Endothelial cell (in vitro differentiated cells): ENCODE results near the gene ANKIB1. TPM values are rescaled to one million over a fixed set of nuclear protein-coding genes. Genes with fewer than 3 reads are reported as not detected.

Experiments
- DNase-seq: peaks from one replicate; pipeline ENCODE4 v3.0.0; 2021; ENCODE audit warnings: low spot score
- H3K27ac Mint-ChIP-seq: one replicate; pipeline ENCODE4 v1.8.0; 2021; ENCODE audit warnings: mixed read lengths, inconsistent platforms; ENCODE audit not compliant: unreplicated experiment
- H3K27me3 Mint-ChIP-seq: one replicate; pipeline ENCODE4 v1.8.0; 2021; ENCODE audit warnings: mild to moderate bottlenecking, moderate library complexity, mixed read lengths, inconsistent platforms; ENCODE audit not compliant: unreplicated experiment
- H3K36me3 Mint-ChIP-seq: one replicate; pipeline ENCODE4 v1.8.0; 2021; ENCODE audit warnings: mild to moderate bottlenecking, low read depth, mixed read lengths, inconsistent platforms; ENCODE audit not compliant: unreplicated experiment
- H3K4me1 Mint-ChIP-seq: one replicate; pipeline ENCODE4 v1.8.0; 2021; ENCODE audit warnings: mild to moderate bottlenecking, mixed read lengths, inconsistent platforms; ENCODE audit not compliant: unreplicated experiment
- H3K4me3 Mint-ChIP-seq: one replicate; pipeline ENCODE4 v1.8.0; 2021; ENCODE audit warnings: mild to moderate bottlenecking, mixed read lengths, inconsistent platforms; ENCODE audit not compliant: unreplicated experiment
- H3K9me3 Mint-ChIP-seq: one replicate; pipeline ENCODE4 v1.8.0; 2021; ENCODE audit warnings: mixed read lengths, inconsistent platforms; ENCODE audit not compliant: unreplicated experiment
- total RNA-seq: library from RNA; stranded (reverse); fragmentation: NEBNext Ultra II Directional; extraction: Animal tissue kit (Norgen Biotek cat#: 25700); gene quantifications from one replicate; pipeline ENCODE4 v1.2.1, GENCODE V29; 2021; ENCODE audit not compliant: unreplicated experiment
- TF ChIP-seq, protein P1 (sequence below): fragments of 200-600 bp; sonication (generic); IDR thresholded peaks from one replicate; pipeline ENCODE4 v1.5.0; 2021; ENCODE audit warnings: antibody characterized with exemption; ENCODE audit not compliant: unreplicated experiment

Gene ANKIB1
- total RNA-seq, 1 donor from 2014 or later, result 51.0 TPM

GRCh38 chr7:92226981-92227380 is 18.8 kb upstream of the ANKIB1 start:
- Mint-ChIP-seq H3K27me3 (no peaks in the 10 kb centered on the region), H3K4me1 (no peaks in the 10 kb centered on the region), H3K36me3 (peaks cover 30% of the 10 kb centered on the region), H3K27ac (no peak overlapping the region), H3K9me3 (no peaks in the 10 kb centered on the region), H3K4me3 (no peak overlapping the region)
- TF ChIP-seq, protein P1, sequence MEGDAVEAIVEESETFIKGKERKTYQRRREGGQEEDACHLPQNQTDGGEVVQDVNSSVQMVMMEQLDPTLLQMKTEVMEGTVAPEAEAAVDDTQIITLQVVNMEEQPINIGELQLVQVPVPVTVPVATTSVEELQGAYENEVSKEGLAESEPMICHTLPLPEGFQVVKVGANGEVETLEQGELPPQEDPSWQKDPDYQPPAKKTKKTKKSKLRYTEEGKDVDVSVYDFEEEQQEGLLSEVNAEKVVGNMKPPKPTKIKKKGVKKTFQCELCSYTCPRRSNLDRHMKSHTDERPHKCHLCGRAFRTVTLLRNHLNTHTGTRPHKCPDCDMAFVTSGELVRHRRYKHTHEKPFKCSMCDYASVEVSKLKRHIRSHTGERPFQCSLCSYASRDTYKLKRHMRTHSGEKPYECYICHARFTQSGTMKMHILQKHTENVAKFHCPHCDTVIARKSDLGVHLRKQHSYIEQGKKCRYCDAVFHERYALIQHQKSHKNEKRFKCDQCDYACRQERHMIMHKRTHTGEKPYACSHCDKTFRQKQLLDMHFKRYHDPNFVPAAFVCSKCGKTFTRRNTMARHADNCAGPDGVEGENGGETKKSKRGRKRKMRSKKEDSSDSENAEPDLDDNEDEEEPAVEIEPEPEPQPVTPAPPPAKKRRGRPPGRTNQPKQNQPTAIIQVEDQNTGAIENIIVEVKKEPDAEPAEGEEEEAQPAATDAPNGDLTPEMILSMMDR, result no peak
- DNase-seq, result no peak

- no peak for DNase-seq
- Mint-ChIP-seq H3K27me3 (no peaks in the 10 kb centered on the region), H3K27ac (no peak overlapping the region), H3K36me3 (peaks cover 30% of the 10 kb centered on the region), H3K9me3 (no peaks in the 10 kb centered on the region), H3K4me3 (peak overlapping the region; percentile 39), H3K4me1 (no peaks in the 10 kb centered on the region)
- TF ChIP-seq, protein P1, result no peak
Measured at GRCh38 chr7:92228100-92228499, 17.7 kb upstream of the ANKIB1 start.

DNA sequence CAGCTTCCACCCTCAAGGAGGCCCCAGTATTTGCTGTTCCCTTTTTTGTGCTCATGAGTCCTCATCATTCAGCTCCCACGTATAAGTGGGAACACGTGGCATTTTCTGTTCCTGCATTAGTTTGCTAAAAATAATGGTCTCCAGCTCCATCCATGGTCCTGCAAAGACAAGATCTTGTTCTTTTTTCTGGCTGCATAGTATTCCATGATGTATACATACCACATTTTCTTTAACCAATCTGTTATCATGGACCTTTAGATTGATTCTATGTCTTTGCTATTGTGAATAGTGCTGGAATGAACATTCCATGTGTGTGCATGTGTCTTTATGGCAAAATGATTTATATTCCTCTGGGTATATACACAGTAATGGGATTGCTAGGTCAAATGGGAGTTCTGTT is 17.0 kb upstream of the ANKIB1 start:
- no peaks in the 10 kb centered on the region for H3K27me3 Mint-ChIP-seq
- no peak for DNase-seq
- no peaks in the 10 kb centered on the region for H3K9me3 Mint-ChIP-seq
- no peak overlapping the region for H3K4me3 Mint-ChIP-seq
- no peak overlapping the region for H3K27ac Mint-ChIP-seq
- H3K36me3 Mint-ChIP-seq, result peaks cover 30% of the 10 kb centered on the region
- no peaks in the 10 kb centered on the region for H3K4me1 Mint-ChIP-seq
- TF ChIP-seq, protein P1, result no peak

GRCh38 chr7:92230547-92230946 is 15.2 kb upstream of the ANKIB1 start:
- H3K36me3 Mint-ChIP-seq, result peaks cover 30% of the 10 kb centered on the region
- no peaks in the 10 kb centered on the region for H3K9me3 Mint-ChIP-seq
- no peaks in the 10 kb centered on the region for H3K4me1 Mint-ChIP-seq
- H3K27ac Mint-ChIP-seq, result no peak overlapping the region
- H3K27me3 Mint-ChIP-seq, result no peaks in the 10 kb centered on the region
- TF ChIP-seq, protein P1, result no peak
- no peak overlapping the region for H3K4me3 Mint-ChIP-seq
- no peak for DNase-seq

DNA sequence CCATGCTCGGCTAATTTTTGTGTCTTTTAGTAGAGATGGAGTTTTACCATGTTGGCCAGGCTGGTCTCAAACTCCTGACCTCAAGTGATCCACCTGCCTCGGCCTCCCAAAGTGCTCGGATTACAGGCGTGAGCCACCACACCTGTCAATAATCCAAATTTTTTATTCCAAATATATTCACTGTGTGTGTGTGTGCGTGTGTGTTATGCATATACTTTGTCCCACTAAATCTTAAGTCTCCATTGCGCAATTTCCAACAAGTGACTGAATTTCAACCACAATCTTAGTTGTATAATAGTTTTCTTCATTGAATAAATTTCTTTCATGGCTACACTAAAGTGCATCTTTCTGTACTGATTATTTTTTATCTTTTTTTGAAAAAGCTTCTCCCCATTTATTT is 2.8 kb upstream of the ANKIB1 start:
- H3K4me1 Mint-ChIP-seq, result peaks cover 31% of the 10 kb centered on the region
- H3K36me3 Mint-ChIP-seq, result peaks cover 6% of the 10 kb centered on the region
- no peak overlapping the region for H3K4me3 Mint-ChIP-seq
- H3K27me3 Mint-ChIP-seq, result peaks cover 10% of the 10 kb centered on the region
- no peak for DNase-seq
- H3K27ac Mint-ChIP-seq, result no peak overlapping the region
- no peaks in the 10 kb centered on the region for H3K9me3 Mint-ChIP-seq
- TF ChIP-seq, protein P1, result no peak
